ENCODE results near the gene ATP6V1G2. TPM values are rescaled to one million over a fixed set of nuclear protein-coding genes. Genes with fewer than 3 reads are reported as not detected.
"Not testable (repeated sequence)": the region's sequence is repeated elsewhere in the genome, so short reads cannot be mapped to it uniquely, and the experiment has no call there.

ATP6V1G2 gene
- total RNA-seq, 4 donors from 2014 or later: 2.0 to 5.0 (median 2.2) TPM

DNA sequence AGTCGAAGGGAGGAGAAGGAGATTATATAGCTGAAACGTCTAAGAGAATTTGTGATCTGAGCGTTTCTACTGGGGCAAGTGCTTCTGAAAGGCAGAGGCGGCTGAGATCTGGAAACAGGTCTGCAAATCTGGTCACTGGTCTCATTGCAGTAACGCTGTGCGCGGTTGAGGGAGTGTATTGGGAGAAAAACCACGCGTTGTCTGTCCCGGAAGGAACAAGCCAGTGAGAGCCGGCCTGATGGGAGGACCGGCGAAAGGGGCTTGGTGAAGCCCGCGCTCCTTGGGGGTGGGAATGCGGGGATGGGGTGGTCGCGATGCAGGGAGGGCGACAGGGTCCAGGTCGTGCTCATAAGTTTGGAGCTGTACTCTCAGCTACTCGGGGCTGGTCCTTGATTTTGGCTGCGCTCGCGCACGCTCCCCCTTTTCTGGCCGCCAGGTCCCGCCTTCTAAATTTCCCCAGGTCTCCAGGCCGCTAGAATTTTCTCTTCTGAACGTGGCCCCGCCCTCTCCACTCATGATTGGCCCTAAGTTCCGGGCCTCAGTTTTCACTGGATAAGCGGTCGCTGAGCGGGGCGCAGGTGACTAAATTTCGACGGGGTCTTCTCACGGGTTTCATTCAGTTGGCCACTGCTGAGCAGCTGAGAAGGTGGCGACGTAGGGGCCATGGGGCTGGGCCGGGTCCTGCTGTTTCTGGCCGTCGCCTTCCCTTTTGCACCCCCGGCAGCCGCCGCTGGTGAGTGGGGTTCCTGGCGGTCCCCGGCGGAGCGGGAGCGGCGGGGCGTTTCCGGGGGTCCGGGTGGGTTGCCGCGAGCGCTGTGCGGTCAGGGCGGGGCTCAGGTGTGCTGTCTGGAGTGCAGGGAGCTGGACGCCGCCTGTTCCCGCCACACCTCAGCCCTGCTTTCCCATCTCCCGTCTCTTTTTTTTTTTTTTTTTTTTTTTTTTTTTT, 48.6 kb downstream of the ATP6V1G2 start, which contains the start of gene MICB:
Gene MICB (plus strand): TSS at position 615 of the 946 bp plus-strand sequence. CDS start 49 bp downstream, at position 664.
- Histone ChIP-seq H3K27ac (replicated peaks in 1 of 4) (peak within 1 kb of the TSS in 3 of 4 donors; percentile 57 to 69 (median 67)), H3K27me3 (peaks cover 0 to 70% (median 10%) of the 10 kb centered on the region in 4 donors), H3K36me3 (no peaks in the 10 kb centered on the region), H3K4me1 (peaks cover 10 to 43% (median 39%) of the 10 kb centered on the region in 4 donors), H3K4me3 (peak within 1 kb of the TSS; percentile 58 to 73 (median 59)), H3K9me3 (peaks cover 0 to 5% (median 0%) of the 10 kb centered on the region in 4 donors)
- DNase-seq (ENCODE audit: extremely low spot score): peak; percentile 97
- intact Hi-C loops (cut with DNase I): loop anchor here (5.0 kb wide), 1 partner anchor 44 kb away; the partner anchor contains the start of gene DDX39B
- 1% methylated on average over 34 of the region's 64 CpGs for WGBS
- TF ChIP-seq EP300 (IDR thresholded peaks at IDR 0.05) (no peak), POLR2AphosphoS5 (IDR thresholded peaks at IDR 0.05) (peak; percentile 52 to 55), POLR2A (IDR thresholded peaks at IDR 0.05; ENCODE audit: low read depth) (no peak)
- TF ChIP-seq, protein P1, sequence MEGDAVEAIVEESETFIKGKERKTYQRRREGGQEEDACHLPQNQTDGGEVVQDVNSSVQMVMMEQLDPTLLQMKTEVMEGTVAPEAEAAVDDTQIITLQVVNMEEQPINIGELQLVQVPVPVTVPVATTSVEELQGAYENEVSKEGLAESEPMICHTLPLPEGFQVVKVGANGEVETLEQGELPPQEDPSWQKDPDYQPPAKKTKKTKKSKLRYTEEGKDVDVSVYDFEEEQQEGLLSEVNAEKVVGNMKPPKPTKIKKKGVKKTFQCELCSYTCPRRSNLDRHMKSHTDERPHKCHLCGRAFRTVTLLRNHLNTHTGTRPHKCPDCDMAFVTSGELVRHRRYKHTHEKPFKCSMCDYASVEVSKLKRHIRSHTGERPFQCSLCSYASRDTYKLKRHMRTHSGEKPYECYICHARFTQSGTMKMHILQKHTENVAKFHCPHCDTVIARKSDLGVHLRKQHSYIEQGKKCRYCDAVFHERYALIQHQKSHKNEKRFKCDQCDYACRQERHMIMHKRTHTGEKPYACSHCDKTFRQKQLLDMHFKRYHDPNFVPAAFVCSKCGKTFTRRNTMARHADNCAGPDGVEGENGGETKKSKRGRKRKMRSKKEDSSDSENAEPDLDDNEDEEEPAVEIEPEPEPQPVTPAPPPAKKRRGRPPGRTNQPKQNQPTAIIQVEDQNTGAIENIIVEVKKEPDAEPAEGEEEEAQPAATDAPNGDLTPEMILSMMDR (IDR thresholded peaks at IDR 0.05): no peak

DNA sequence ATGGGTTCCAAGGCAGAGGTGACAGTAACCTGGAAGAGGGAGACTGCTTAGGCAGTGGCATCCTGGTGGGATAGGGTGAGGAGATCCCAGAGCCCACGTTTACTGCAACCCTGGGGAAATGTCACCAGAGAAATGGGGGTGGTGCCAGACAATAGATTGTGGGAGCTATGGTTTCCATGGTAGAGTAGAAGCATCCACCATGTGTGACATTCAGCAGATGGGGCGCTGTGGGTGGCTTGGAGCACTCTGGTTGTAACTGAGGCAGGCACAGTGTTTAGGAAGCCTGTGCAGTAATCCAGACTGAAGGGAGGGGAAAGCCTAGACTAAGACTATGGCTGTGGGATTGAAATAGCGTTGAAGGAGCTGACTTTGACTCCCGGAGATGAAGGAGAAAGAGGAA, 49.6 kb downstream of the ATP6V1G2 start:
- not testable (repeated sequence) for H3K9me3 ChIP-seq; H3K4me3 ChIP-seq; H3K36me3 ChIP-seq; DNase-seq (ENCODE audit: extremely low spot score)
- peak overlapping the region in 1 of 4 donors; percentile 67 for H3K27ac ChIP-seq (replicated peaks in 1 of 4)
- peaks cover 0 to 73% (median 14%) of the 10 kb centered on the region in 4 donors for H3K27me3 ChIP-seq
- intact Hi-C loops (cut with DNase I): loop anchor here (5.0 kb wide), 1 partner anchor 45 kb away; the partner anchor contains the start of gene DDX39B
- 62% methylated on average over 4 of the region's 4 CpGs for WGBS
- peaks cover 10 to 46% (median 41%) of the 10 kb centered on the region in 4 donors for H3K4me1 ChIP-seq

DNA sequence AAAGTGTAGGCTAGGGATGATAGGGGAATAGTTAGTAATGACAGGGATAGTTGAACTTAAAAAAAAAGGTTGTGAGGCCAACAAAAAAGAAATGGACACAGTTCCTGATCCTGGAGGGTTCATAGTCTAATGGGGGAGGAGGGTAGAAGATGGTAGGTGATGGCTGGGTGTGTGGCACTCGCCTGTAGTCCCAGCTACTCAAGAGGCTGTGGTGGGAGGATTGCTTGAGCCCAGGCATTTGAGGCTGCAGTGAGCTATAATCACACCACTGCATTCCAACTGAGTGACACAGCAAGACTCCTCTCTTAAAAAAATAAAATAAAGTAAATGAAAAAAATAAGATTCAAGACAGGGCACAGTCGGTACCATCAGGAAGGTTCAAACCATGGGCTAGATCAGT, 50.8 kb downstream of the ATP6V1G2 start:
- peak overlapping the region in 1 of 4 donors; percentile 78 for H3K4me3 ChIP-seq
- H3K4me1 ChIP-seq: peaks cover 10 to 49% (median 41%) of the 10 kb centered on the region in 4 donors
- H3K9me3 ChIP-seq: no peaks in the 10 kb centered on the region
- H3K27me3 ChIP-seq: peaks cover 0 to 69% (median 14%) of the 10 kb centered on the region in 4 donors
- WGBS: 74% methylated on average over 2 of the region's 2 CpGs
- peak; percentile 17 for DNase-seq (ENCODE audit: extremely low spot score)
- peak overlapping the region in 3 of 4 donors; percentile 66 to 84 (median 67) for H3K27ac ChIP-seq (replicated peaks in 1 of 4)
- intact Hi-C loops (cut with DNase I): loop anchor here (5.0 kb wide), 1 partner anchor 47 kb away; the partner anchor contains the start of gene DDX39B
- H3K36me3 ChIP-seq: no peaks in the 10 kb centered on the region
- no peak for TF ChIP-seq POLR2A (IDR thresholded peaks at IDR 0.05; ENCODE audit: low read depth)
- TF ChIP-seq EP300 (IDR thresholded peaks at IDR 0.05): no peak
- TF ChIP-seq, protein P1 (IDR thresholded peaks at IDR 0.05): no peak
- TF ChIP-seq POLR2AphosphoS5 (IDR thresholded peaks at IDR 0.05): no peak

Small RNAs within 50 kb of the gene (small RNA-seq; reads per million reads assigned to genes)
- gene AL663061.1 (0 reads per million in 3 donors), gene RF00019 (0 reads per million in 3 donors), gene SNORD117 (450 to 693 (median 466) reads per million in 3 donors), gene SNORD84 (0 reads per million in 3 donors)

Other genes with a start within 250 kb of the ATP6V1G2 start
- 100 to 1,000 TPM; 336 to 628 (median 502) TPM for gene HLA-B, start 189.4 kb downstream of the ATP6V1G2 start, total RNA-seq
- gene MICA, start 143.0 kb downstream of the ATP6V1G2 start, total RNA-seq: 10 to 100 TPM; 18.9 to 35.4 (median 22.3) TPM
- 1 to 10 TPM in 2 of 4 donors, under 1 TPM in 2; 0.46 to 2.9 (median 1.7) TPM for gene MICB, start 48.5 kb downstream of the ATP6V1G2 start, total RNA-seq
- gene MCCD1, start 17.6 kb downstream of the ATP6V1G2 start, total RNA-seq: not detected
- 100 to 1,000 TPM; 186 to 257 (median 213) TPM for gene DDX39B, start 4.6 kb downstream of the ATP6V1G2 start, total RNA-seq
- gene NFKBIL1, start 1.0 kb upstream of the ATP6V1G2 start, total RNA-seq: 10 to 100 TPM; 24.4 to 42.6 (median 29.6) TPM
- not detected for gene LTA, start 25.7 kb upstream of the ATP6V1G2 start, total RNA-seq
- 1 to 10 TPM in 1 of 4 donors, under 1 TPM in 1, not detected in 2; 0.17 to 1.5 TPM for gene TNF, start 29.0 kb upstream of the ATP6V1G2 start, total RNA-seq
- gene LTB, start 35.8 kb upstream of the ATP6V1G2 start, total RNA-seq: 1 to 10 TPM in 1 of 4 donors, under 1 TPM in 1, not detected in 2; 0.57 to 1.5 TPM
- gene LST1, start 39.7 kb upstream of the ATP6V1G2 start, total RNA-seq: 1 to 10 TPM; 1.9 to 9.3 (median 6.8) TPM
- not detected for gene NCR3, start 46.4 kb upstream of the ATP6V1G2 start, total RNA-seq
- gene AIF1, start 68.6 kb upstream of the ATP6V1G2 start, total RNA-seq: 10 to 100 TPM in 3 of 4 donors, 1 to 10 TPM in 1; 9.4 to 41.9 (median 14.4) TPM
- gene PRRC2A, start 74.1 kb upstream of the ATP6V1G2 start, total RNA-seq: 100 to 1,000 TPM in 2 of 4 donors, 10 to 100 TPM in 2; 68.8 to 138 (median 89.2) TPM
- 100 to 1,000 TPM; 173 to 283 (median 217) TPM for gene BAG6, start 106.1 kb upstream of the ATP6V1G2 start, total RNA-seq
- 1 to 10 TPM; 1.5 to 3.3 (median 2.0) TPM for gene APOM, start 109.3 kb upstream of the ATP6V1G2 start, total RNA-seq
- 10 to 100 TPM; 24.5 to 39.6 (median 34.0) TPM for gene C6orf47, start 114.2 kb upstream of the ATP6V1G2 start, total RNA-seq
- 10 to 100 TPM; 15.8 to 21.0 (median 19.4) TPM for gene GPANK1, start 118.4 kb upstream of the ATP6V1G2 start, total RNA-seq
- gene CSNK2B, start 119.5 kb upstream of the ATP6V1G2 start, total RNA-seq: 100 to 1,000 TPM; 132 to 188 (median 153) TPM
- gene LY6G5B, start 123.4 kb upstream of the ATP6V1G2 start, total RNA-seq: 1 to 10 TPM; 2.9 to 4.0 (median 3.2) TPM
- gene LY6G5C, start 134.5 kb upstream of the ATP6V1G2 start, total RNA-seq: 1 to 10 TPM in 2 of 4 donors, not detected in 2; 2.0 to 2.9 TPM
- gene ABHD16A, start 156.7 kb upstream of the ATP6V1G2 start, total RNA-seq: 10 to 100 TPM; 44.9 to 57.9 (median 52.8) TPM
- gene LY6G6F, start 160.3 kb upstream of the ATP6V1G2 start, total RNA-seq: not detected
- not detected for gene LY6G6D, start 168.7 kb upstream of the ATP6V1G2 start, total RNA-seq
- not detected for gene LY6G6C, start 175.1 kb upstream of the ATP6V1G2 start, total RNA-seq
- gene MPIG6B, start 176.8 kb upstream of the ATP6V1G2 start, total RNA-seq: not detected
- 100 to 1,000 TPM in 2 of 4 donors, 10 to 100 TPM in 2; 78.1 to 119 (median 100) TPM for gene DDAH2, start 182.7 kb upstream of the ATP6V1G2 start, total RNA-seq
- 100 to 1,000 TPM; 208 to 379 (median 290) TPM for gene CLIC1, start 189.9 kb upstream of the ATP6V1G2 start, total RNA-seq
- 1 to 10 TPM; 4.0 to 6.4 (median 4.5) TPM for gene MSH5, start 193.4 kb upstream of the ATP6V1G2 start, total RNA-seq
- gene SAPCD1, start 216.0 kb upstream of the ATP6V1G2 start, total RNA-seq: under 1 TPM in 1 of 4 donors, not detected in 3; 0.83 TPM
- gene VWA7, start 230.7 kb upstream of the ATP6V1G2 start, total RNA-seq: under 1 TPM in 3 of 4 donors, not detected in 1; 0.40 to 0.50 (median 0.45) TPM
- gene VARS1, start 249.1 kb upstream of the ATP6V1G2 start, total RNA-seq: 10 to 100 TPM; 25.0 to 53.2 (median 34.8) TPM

All from esophagus muscularis mucosa (tissue), 4 donors.